Measurements from ENCODE around the gene KCNN2.
"Not testable (repeated sequence)": the region's sequence is repeated elsewhere in the genome, so short reads cannot be mapped to it uniquely, and the experiment has no call there.

The KCNN2 gene

DNA sequence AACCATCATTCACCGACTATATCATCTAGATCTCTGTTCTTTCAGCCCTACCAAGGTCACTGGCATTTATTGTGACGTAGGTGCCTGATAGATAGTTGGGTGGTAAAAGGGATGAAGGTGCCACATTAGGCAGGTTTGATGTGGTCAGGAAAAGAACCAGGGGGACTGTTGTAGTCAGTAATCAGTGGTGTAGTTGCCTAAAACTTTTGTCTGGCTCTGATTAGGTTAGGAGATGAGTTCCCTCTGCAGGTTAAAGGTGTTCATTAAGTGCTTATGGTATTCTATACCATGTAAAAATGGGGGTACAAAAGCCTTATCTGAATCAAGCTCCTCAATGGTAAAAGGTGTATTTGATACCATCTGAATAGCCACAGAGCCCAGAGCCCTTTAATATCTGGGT is 55.6 kb downstream of the KCNN2 start:
- no peak for FAIRE-seq
- TF ChIP-seq CTCF (IDR thresholded peaks at IDR 0.05; ENCODE audit: insufficient read depth, missing control alignments): no peak
- DNase-seq (ENCODE audit: insufficient read length, low spot score): no peak

- no peak for FAIRE-seq
- no peak for DNase-seq (ENCODE audit: insufficient read length, low spot score)
- TF ChIP-seq CTCF (IDR thresholded peaks at IDR 0.05; ENCODE audit: insufficient read depth, missing control alignments): no peak
These were observed 56.6 kb downstream of the KCNN2 start for GRCh38 chr5:114418176-114419066.

DNA sequence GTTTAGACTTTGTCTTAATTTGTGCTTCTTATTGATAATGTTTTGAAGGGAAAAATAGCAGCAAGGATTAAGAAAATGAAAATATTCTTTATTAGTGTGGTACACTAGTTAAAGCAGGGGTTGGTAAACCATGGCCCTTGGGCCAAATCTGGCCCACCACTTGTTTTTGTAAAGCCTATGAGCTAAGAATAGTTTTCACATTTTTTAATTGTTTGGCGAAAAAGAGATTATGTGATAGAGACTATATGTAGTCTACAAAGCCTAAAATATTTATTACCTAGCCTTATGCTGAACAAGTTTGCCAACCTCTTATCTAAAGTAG is 57.2 kb downstream of the KCNN2 start:
- FAIRE-seq: no peak
- DNase-seq (ENCODE audit: insufficient read length, low spot score): no peak
- no peak for TF ChIP-seq CTCF (IDR thresholded peaks at IDR 0.05; ENCODE audit: insufficient read depth, missing control alignments)

- FAIRE-seq: no peak
- no peak for DNase-seq (ENCODE audit: insufficient read length, low spot score)
- TF ChIP-seq CTCF (IDR thresholded peaks at IDR 0.05; ENCODE audit: insufficient read depth, missing control alignments): no peak
These were observed 58.1 kb downstream of the KCNN2 start for GRCh38 chr5:114419959-114420358.

DNA sequence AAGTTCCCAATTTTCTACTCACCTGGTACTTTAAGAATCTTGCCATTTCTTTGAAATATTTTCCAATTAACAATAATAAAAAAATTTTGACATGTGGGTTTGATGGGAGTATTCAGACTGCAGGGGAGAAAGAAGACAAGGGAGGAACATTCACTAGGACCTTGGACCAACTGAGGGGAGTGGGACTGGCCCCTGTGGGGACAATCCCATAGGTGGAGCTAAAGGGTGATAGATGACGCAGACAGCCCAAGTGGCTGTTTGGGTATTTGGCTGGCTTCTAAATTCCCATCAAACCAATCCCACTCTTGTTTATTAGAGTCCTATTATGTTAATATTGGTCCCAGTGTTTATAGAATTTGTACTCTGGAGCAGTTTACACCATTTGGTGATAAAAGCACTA is 65.3 kb downstream of the KCNN2 start:
- no peak for TF ChIP-seq CTCF (IDR thresholded peaks at IDR 0.05; ENCODE audit: insufficient read depth, missing control alignments)
- no peak for FAIRE-seq
- no peak for DNase-seq (ENCODE audit: insufficient read length, low spot score)

GRCh38 chr5:114430532-114430931 is 68.7 kb downstream of the KCNN2 start:
- FAIRE-seq (peak; percentile 25), DNase-seq (ENCODE audit: insufficient read length, low spot score) (no peak)
- TF ChIP-seq CTCF (IDR thresholded peaks at IDR 0.05; ENCODE audit: insufficient read depth, missing control alignments): no peak

DNA sequence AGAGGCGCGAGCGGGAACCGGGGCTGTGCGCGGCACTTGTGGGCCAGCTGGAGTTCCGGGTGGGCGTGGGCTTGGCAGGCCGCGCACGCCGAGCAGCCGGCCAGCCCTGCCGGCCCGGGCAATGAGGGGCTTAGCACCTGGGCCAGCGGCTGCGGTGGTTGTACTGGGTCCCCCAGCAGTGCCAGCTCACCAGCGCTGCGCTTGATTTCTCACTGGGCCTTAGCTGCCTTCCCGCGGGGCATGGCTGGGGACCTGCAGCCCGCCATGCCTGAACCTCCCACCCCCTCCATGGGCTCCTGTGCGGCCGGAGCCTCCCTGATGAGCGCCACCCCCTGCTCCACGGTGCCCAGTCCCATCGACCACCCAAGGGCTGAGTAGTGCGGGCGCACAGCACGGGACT is 70.8 kb downstream of the KCNN2 start:
- DNase-seq (ENCODE audit: insufficient read length, low spot score); FAIRE-seq: not testable (repeated sequence)
